Measurements from ENCODE around the gene C1QTNF6.

C1QTNF6 gene

GRCh38 chr22:37150701-37151100, 37.3 kb downstream of the C1QTNF6 start:
- H3K27ac ChIP-seq, result no peak overlapping the region
- TF ChIP-seq ZFX (IDR thresholded peaks at IDR 0.05; ENCODE audit: borderline replicate concordance), result no peak
- TF ChIP-seq, protein P1, sequence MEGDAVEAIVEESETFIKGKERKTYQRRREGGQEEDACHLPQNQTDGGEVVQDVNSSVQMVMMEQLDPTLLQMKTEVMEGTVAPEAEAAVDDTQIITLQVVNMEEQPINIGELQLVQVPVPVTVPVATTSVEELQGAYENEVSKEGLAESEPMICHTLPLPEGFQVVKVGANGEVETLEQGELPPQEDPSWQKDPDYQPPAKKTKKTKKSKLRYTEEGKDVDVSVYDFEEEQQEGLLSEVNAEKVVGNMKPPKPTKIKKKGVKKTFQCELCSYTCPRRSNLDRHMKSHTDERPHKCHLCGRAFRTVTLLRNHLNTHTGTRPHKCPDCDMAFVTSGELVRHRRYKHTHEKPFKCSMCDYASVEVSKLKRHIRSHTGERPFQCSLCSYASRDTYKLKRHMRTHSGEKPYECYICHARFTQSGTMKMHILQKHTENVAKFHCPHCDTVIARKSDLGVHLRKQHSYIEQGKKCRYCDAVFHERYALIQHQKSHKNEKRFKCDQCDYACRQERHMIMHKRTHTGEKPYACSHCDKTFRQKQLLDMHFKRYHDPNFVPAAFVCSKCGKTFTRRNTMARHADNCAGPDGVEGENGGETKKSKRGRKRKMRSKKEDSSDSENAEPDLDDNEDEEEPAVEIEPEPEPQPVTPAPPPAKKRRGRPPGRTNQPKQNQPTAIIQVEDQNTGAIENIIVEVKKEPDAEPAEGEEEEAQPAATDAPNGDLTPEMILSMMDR (IDR thresholded peaks at IDR 0.05), result no peak

DNA sequence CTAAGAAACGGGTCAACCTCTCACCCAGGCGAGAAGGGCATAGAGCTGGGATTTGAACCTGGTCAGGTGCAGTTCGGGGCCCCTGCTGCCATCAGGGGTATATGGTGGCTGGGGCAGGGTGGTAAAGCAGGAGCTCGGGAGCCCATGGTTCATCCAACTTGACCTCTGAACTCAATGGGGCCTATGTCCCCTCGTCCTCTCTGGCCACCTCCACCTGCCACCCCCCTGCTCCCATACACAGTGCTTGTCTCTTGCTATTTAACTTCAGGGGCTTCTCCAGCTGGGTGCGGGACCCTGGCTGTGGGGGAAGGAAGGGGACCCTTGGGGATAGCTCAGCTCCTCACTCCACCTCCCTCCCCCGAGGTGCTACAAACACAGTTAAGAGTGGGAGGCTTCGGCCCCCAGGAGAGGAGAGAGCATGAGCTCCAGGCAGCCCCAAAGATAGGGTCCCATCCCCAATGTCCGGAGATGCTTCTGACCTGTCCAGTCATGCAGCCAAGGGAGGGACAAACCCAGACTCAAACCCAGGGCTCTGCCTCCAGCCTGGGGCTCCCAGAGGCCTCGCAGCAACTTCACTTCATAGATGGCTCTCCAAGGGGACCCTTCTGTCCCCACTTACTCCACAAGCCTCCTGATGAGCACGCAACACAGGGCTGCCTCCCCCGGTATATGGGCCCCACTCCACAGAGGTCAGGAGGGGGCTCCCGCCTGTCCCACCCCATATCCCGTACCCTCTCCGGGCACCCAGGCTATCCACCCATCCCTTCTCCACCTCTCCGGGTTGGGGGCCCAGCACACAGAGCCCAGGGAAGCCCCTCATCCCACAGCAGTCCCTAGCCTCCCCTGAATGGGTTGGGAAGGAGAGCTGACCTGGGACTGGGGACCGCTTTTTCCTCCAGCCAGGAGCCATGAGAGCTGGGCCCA, 39.0 kb downstream of the C1QTNF6 start:
- TF ChIP-seq, protein P1 (IDR thresholded peaks at IDR 0.05), result no peak
- H3K27ac ChIP-seq, result no peak overlapping the region

DNA sequence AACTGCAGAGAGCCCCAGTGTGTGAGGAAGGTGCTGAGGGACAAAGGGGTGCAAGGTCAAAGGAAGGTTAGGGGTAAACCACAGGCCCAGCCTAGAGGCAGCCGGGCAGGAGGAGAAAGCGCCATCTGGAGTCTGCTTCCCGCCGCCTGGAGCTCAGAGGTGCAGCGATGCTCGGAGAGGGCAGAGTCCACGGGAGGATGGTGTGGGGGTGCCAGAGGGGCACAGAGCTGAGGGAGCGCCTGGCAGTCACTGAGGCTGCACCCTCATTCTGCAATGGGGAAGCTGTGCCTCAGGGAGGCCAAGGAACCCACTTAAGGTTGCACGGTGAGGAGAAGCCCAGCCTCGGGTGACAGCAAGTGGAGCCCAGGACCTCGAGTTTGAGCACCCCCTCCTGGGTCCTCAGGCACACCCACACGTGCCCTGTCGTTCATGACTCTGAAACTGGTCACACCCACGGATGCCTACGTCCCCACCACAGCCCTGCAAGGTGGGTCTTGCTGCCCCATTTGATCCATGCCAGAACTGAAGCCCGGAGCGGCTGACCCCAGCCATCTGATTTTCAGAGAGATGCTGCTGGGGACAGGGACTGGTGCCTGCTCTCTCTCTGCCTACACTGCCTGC, 39.9 kb downstream of the C1QTNF6 start:
- no peak overlapping the region for H3K27ac ChIP-seq
- no peak for TF ChIP-seq ZFX (IDR thresholded peaks at IDR 0.05; ENCODE audit: borderline replicate concordance)
- TF ChIP-seq, protein P1 (IDR thresholded peaks at IDR 0.05), result no peak

DNA sequence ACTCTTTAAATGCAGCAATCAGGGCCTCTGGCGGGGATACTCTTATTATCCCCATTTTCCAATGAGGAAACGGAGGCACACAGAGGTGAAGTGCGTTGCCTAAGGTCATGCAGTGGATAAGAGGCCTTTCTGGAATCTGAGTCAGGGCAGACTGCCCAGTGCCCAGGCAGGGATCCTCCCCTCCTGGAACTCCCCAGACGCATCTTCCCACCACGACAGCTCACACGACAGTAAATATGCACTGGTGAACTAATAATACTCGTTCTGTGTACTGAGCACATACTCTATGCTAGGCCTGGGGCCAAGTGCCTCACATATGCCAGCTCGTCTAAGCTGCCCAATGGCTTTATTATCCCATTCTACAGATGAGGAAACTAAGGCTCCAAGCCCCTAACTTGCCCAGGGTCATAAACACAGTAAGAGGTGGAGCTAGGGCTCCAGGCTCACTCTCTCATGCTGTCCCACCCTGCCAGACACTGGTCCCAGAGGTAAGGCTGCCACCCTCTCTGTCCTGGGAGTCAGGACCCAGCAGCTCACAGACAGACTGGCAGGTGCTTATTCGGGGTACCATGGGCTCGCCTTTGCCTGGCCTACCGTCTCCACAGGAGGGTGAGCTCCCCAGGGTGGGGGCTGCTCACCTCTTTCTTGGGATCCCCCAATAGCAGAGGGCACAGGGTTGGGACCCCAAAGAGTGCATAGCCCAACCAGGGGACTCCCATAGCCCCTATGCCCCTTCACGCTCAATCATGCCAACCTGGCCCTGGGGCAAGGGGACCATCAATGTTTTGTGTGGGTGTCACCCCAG, 40.7 kb downstream of the C1QTNF6 start:
- no peak overlapping the region for H3K27ac ChIP-seq
- TF ChIP-seq ZFX (IDR thresholded peaks at IDR 0.05; ENCODE audit: borderline replicate concordance), result no peak
- TF ChIP-seq, protein P1 (IDR thresholded peaks at IDR 0.05), result no peak

DNA sequence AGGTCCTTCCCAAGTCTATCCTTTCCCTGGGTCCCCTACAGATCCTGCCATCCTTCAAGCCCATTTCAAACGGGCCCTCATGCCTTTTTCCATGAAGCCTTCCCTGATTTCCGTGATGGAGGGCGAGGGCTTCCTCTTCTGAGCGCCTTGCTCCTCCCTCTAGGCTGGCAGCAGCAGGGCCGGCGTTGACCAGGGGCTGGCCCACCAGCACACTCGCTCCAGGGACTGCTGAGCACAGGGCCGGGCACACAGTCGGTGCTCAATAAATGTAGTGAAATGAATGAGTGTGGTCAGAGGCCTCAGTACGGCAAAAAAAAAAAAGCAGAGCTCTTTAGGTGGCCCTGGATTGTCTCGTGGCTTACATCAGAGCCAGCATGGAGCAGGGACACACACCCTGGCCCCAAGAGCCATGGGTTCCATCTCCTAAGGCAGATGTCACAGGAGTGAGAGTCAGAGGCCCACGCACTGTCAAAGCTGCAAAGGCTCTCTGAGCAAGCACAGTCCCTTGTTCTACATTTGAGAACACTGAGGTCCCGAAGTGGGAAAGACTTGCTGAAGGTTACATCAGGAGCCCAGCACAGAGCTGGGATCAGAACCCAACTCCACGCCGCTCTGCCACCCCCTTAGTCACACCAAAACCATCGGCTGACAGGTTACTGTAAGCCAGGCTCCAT, 41.4 kb downstream of the C1QTNF6 start:
- no peak overlapping the region for H3K27ac ChIP-seq
- TF ChIP-seq, protein P1 (IDR thresholded peaks at IDR 0.05), result no peak
- no peak for TF ChIP-seq ZFX (IDR thresholded peaks at IDR 0.05; ENCODE audit: borderline replicate concordance)

GRCh38 chr22:37146051-37146385, 42.0 kb downstream of the C1QTNF6 start:
- TF ChIP-seq, protein P1 (IDR thresholded peaks at IDR 0.05), result no peak
- no peak for TF ChIP-seq ZFX (IDR thresholded peaks at IDR 0.05; ENCODE audit: borderline replicate concordance)
- no peak overlapping the region for H3K27ac ChIP-seq

Data from 22Rv1 (cell line).